Measurements from ENCODE around the gene ZCCHC17.

- no peak for TF ChIP-seq ZNF274 (IDR thresholded peaks at IDR 0.05; ENCODE audit: low read depth, low read length)
- no peak for TF ChIP-seq YY1 (IDR thresholded peaks at IDR 0.05; ENCODE audit: insufficient read depth, insufficient read length)
- no peak for TF ChIP-seq SUZ12 (IDR thresholded peaks at IDR 0.05; ENCODE audit: extremely low read depth, insufficient read depth, insufficient read length)
These were observed 24.5 kb upstream of the ZCCHC17 start for GRCh38 chr1:31272369-31272768.

Measured in NT2/D1 (cell line).